ENCODE measurements around the gene MED10. TPM values are rescaled to one million over a fixed set of nuclear protein-coding genes. Genes with fewer than 3 reads are reported as not detected.

The MED10 gene
- total and polyA plus RNA-seq, 2 donors (not counting 1 experiment from before 2014, with no cell fraction given), result 49.9 to 50.9 TPM

DNA sequence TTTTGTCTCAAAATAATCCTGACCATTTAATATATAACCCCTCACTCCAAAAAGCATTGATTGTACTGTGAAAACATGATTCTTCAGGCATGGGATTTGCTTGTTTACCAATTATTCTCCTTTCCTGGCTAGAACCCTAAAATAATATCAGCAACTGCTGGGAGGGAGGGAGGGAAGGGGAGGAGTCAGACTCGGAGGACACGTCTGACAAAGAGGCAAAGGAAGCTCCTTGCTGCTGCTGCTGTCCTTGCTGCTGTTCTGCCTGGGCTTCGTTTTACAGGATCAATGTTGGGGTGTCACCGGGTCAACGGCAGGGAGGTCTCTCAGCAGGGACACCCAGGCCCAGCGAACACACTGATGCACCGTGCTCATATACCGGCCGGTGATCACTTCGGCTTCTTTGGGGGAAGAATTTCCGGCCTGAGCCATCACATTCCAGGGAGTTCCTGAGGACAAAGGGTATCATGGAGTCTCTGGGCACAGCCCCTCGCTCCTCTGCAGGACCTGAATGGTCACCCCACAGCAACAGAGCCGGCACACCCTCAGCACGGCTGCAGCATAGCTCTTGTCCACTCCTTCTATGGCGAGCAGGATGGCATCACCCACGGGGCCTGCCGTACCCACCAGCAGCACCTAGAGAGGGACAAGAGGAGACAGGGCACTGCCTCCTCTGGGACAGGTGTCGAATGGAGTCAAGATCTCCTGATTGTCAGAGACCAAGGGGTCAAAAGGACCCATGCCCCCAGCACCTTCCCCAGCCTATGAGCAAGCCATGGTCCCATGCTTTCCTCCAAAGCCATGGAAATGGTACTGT is 27.9 kb downstream of the MED10 start:
- no peak overlapping the region for H3K9ac ChIP-seq (ENCODE audit: low read length)
- no peaks in the 10 kb centered on the region for H3K36me3 ChIP-seq (replicated peaks in 1 of 2; ENCODE audit: control extremely low read depth in 1 of 2, control insufficient read depth in 1 of 2, extremely low read depth in 1 of 2, insufficient read depth in 2 of 2, low read length in 1 of 2)
- CTCF ChIA-PET, result no interaction called here
- Mint-ChIP-seq H3K4me1 (no peaks in the 10 kb centered on the region), H3K27me3 (no peaks in the 10 kb centered on the region), H3K9me3 (ENCODE audit: insufficient read depth) (no peaks in the 10 kb centered on the region), H3K4me3 (no peak overlapping the region), H3K27ac (no peak overlapping the region)
- POLR2A ChIA-PET, result no interaction called here
- H3K4me2 ChIP-seq (replicated peaks; ENCODE audit: low read depth, low read length, poor library complexity, severe bottlenecking), result no peak overlapping the region
- H3K9me3 ChIP-seq (ENCODE audit: control extremely low read depth in 1 of 3, control insufficient read depth in 2 of 3, insufficient read depth in 1 of 3, low read length in 2 of 3), result peaks cover 0 to 5% (median 0%) of the 10 kb centered on the region in 3 donors
- H3K27ac ChIP-seq (ENCODE audit: low read length in 2 of 2), result no peak overlapping the region
- TF ChIP-seq, protein P1, sequence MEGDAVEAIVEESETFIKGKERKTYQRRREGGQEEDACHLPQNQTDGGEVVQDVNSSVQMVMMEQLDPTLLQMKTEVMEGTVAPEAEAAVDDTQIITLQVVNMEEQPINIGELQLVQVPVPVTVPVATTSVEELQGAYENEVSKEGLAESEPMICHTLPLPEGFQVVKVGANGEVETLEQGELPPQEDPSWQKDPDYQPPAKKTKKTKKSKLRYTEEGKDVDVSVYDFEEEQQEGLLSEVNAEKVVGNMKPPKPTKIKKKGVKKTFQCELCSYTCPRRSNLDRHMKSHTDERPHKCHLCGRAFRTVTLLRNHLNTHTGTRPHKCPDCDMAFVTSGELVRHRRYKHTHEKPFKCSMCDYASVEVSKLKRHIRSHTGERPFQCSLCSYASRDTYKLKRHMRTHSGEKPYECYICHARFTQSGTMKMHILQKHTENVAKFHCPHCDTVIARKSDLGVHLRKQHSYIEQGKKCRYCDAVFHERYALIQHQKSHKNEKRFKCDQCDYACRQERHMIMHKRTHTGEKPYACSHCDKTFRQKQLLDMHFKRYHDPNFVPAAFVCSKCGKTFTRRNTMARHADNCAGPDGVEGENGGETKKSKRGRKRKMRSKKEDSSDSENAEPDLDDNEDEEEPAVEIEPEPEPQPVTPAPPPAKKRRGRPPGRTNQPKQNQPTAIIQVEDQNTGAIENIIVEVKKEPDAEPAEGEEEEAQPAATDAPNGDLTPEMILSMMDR (IDR thresholded peaks at IDR 0.05), result no peak
- no peak for TF ChIP-seq EZH2 (IDR thresholded peaks at IDR 0.05; ENCODE audit: borderline replicate concordance, insufficient read depth, low read depth, low read length, poor library complexity, severe bottlenecking)
- WGBS (ENCODE audit: insufficient coverage), result 88% methylated on average over 17 of the region's 18 CpGs
- H3K27me3 ChIP-seq (replicated peaks in 1 of 4; ENCODE audit: control extremely low read depth in 1 of 4, control insufficient read depth in 3 of 4, insufficient read depth in 4 of 4, low read length in 3 of 4), result no peaks in the 10 kb centered on the region
- no peak overlapping the region for H3K4me3 ChIP-seq (ENCODE audit: control extremely low read depth in 1 of 5, extremely low read depth in 1 of 5, insufficient read depth in 1 of 5, low read depth in 2 of 5, low read length in 4 of 5)
- DNase-seq (no peak), ATAC-seq (ENCODE audit: low read depth) (no peak)
- H3K79me2 ChIP-seq (ENCODE audit: control insufficient read depth, insufficient read depth, low read length), result no peaks in the 10 kb centered on the region
- H2AFZ ChIP-seq (ENCODE audit: insufficient read depth, low read depth, low read length, poor library complexity, severe bottlenecking), result no peak overlapping the region
- H4K20me1 ChIP-seq (ENCODE audit: control insufficient read depth, insufficient read depth, low read length, poor library complexity, severe bottlenecking), result no peaks in the 10 kb centered on the region
- H3K4me1 ChIP-seq (ENCODE audit: control insufficient read depth in 2 of 2, insufficient read depth in 2 of 2, low read length in 2 of 2), result no peaks in the 10 kb centered on the region
- intact Hi-C loops (cut with micrococcal nuclease), result no loop called here

DNA sequence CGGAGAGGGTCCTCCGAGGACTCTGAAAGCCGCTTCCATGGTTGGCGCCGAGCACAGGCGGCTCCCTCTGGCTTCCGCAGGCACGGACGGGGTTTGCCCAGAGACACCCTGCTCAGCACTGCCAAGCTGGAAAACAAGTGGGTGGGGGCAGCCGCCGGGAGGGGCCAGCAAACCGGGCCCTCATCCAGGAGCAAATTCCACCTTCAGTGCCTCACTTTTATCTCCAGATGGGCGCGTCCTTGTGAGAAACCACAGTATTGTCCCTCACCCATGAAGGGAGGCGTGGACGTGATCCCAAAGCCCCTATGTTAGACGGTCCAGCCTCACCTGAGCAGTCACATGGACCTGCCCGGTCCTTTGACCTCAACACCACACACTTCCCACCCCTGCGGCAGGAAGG is 29.0 kb downstream of the MED10 start:
- no peak overlapping the region for H2AFZ ChIP-seq (ENCODE audit: insufficient read depth, low read depth, low read length, poor library complexity, severe bottlenecking)
- intact Hi-C loops (cut with micrococcal nuclease), result no loop called here
- DNase-seq, result no peak
- Mint-ChIP-seq H3K27ac (no peak overlapping the region), H3K27me3 (no peaks in the 10 kb centered on the region), H3K4me3 (no peak overlapping the region), H3K4me1 (no peaks in the 10 kb centered on the region), H3K9me3 (ENCODE audit: insufficient read depth) (no peaks in the 10 kb centered on the region)
- no peak overlapping the region for H3K4me2 ChIP-seq (replicated peaks; ENCODE audit: low read depth, low read length, poor library complexity, severe bottlenecking)
- H4K20me1 ChIP-seq (ENCODE audit: control insufficient read depth, insufficient read depth, low read length, poor library complexity, severe bottlenecking), result no peaks in the 10 kb centered on the region
- 96% methylated on average over 19 of the region's 19 CpGs for WGBS (ENCODE audit: insufficient coverage)
- no peak for TF ChIP-seq EZH2 (IDR thresholded peaks at IDR 0.05; ENCODE audit: borderline replicate concordance, insufficient read depth, low read depth, low read length, poor library complexity, severe bottlenecking)
- TF ChIP-seq, protein P1 (IDR thresholded peaks at IDR 0.05), result no peak
- H3K4me3 ChIP-seq (ENCODE audit: control extremely low read depth in 1 of 5, extremely low read depth in 1 of 5, insufficient read depth in 1 of 5, low read depth in 2 of 5, low read length in 4 of 5), result no peak overlapping the region
- no peaks in the 10 kb centered on the region for H3K27me3 ChIP-seq (replicated peaks in 1 of 4; ENCODE audit: control extremely low read depth in 1 of 4, control insufficient read depth in 3 of 4, insufficient read depth in 4 of 4, low read length in 3 of 4)
- H3K27ac ChIP-seq (ENCODE audit: low read length in 2 of 2), result no peak overlapping the region
- ATAC-seq (ENCODE audit: low read depth), result no peak
- H3K4me1 ChIP-seq (ENCODE audit: control insufficient read depth in 2 of 2, insufficient read depth in 2 of 2, low read length in 2 of 2), result no peaks in the 10 kb centered on the region
- ChIA-PET POLR2A (no interaction called here), CTCF (no interaction called here)
- no peaks in the 10 kb centered on the region for H3K36me3 ChIP-seq (replicated peaks in 1 of 2; ENCODE audit: control extremely low read depth in 1 of 2, control insufficient read depth in 1 of 2, extremely low read depth in 1 of 2, insufficient read depth in 2 of 2, low read length in 1 of 2)
- H3K9ac ChIP-seq (ENCODE audit: low read length), result no peak overlapping the region
- no peaks in the 10 kb centered on the region for H3K79me2 ChIP-seq (ENCODE audit: control insufficient read depth, insufficient read depth, low read length)
- peaks cover 0 to 5% (median 0%) of the 10 kb centered on the region in 3 donors for H3K9me3 ChIP-seq (ENCODE audit: control extremely low read depth in 1 of 3, control insufficient read depth in 2 of 3, insufficient read depth in 1 of 3, low read length in 2 of 3)
